DMS 273 (cell line): ENCODE data around the gene DGKB.
"Not testable (repeated sequence)": the region's sequence is repeated elsewhere in the genome, so short reads cannot be mapped to it uniquely, and the experiment has no call there.

Source experiments
- DNase-seq: peaks from one replicate; lab custom pipeline; 2025; ENCODE audit not compliant: unreplicated experiment; lab: John Stamatoyannopoulos, UW

The DGKB gene

DNA sequence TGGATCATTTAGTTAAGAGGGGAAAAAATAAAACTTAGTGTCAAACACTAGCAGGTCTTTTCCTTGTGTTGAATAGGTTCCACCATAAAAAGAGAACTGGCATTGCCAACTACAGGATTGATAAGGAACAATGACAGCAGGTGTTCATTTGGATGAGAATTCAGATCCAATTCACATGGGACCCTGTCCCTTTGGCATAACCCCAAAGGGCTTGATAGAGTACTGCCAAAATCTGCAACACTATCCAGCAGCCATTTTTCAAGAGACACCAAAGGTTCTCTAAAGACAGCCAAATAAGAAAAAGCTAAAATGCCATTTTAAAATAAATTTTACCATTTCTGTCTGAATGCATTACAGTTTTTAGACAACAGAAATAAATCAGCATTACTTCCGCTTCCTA is 422.3 kb downstream of the DGKB start:
- peak; percentile 57 for DNase-seq

DNA sequence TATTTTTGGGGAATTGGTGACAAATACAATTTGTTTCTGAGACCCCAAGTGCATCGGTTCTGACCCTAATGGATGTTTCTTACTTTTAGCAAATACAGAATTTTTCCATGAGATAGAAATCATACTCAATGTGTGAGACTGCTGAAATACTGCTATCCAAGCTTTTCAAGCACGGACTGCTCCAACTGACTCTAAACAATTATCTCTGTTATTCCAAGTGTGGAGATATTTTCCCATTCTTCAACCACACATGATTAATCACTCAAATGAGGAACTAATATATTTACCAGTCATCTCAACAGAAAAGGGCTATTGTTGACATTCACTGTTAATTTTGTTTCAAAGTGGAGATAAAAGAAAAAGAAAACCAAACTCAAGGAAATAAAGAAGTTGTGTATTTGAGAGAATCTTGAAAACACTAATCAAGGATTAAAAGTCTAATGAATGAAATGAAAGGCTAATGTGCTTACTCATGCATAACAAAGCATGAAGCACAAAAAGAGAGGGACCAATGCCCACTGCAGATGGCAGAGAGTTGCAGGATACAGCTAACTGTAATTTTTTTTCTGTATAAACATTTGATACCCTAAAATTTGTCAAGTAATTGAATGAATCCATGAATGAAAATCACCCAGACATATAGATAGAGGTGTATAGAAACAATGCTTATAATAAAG is 423.6 kb downstream of the DGKB start:
- no peak for DNase-seq

DNA sequence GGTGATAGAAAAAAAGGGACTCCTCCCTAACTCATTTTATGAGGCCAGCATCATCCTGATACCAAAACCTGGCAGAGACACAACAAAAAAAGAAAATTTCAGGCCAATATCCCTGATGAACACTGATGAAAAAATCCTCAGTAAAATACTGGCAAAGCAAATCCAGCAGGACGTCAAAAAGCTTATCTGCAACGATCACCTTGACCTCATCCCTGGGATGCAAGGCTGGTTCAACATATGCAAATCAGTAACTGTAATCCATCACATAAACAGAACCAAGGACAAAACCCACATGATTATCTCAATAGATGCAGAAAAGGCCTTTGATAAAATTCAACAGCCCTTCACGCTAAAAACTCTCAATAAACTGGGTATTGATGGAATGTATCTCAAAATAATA is 440.8 kb downstream of the DGKB start:
- not testable (repeated sequence) for DNase-seq

DNA sequence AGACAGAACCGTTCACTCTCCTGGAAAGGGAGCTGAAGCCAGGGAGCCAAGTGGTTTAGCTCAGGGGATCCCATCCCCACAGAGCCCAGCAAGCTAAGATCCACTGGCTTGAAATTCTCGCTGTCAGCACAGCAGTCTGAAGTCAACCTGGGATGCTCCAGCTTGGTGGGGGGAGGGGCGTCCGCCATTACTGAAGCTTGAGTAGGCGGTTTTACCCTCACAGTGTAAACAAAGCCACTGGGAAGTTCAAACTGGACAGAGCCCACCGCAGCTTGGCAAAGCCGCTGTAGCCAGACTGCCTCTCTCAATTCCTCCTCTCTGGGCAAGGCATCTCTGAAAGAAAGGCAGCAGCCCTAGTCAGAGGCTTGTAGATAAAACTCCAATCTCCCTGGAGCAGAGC is 443.7 kb downstream of the DGKB start:
- DNase-seq: not testable (repeated sequence)

DNA sequence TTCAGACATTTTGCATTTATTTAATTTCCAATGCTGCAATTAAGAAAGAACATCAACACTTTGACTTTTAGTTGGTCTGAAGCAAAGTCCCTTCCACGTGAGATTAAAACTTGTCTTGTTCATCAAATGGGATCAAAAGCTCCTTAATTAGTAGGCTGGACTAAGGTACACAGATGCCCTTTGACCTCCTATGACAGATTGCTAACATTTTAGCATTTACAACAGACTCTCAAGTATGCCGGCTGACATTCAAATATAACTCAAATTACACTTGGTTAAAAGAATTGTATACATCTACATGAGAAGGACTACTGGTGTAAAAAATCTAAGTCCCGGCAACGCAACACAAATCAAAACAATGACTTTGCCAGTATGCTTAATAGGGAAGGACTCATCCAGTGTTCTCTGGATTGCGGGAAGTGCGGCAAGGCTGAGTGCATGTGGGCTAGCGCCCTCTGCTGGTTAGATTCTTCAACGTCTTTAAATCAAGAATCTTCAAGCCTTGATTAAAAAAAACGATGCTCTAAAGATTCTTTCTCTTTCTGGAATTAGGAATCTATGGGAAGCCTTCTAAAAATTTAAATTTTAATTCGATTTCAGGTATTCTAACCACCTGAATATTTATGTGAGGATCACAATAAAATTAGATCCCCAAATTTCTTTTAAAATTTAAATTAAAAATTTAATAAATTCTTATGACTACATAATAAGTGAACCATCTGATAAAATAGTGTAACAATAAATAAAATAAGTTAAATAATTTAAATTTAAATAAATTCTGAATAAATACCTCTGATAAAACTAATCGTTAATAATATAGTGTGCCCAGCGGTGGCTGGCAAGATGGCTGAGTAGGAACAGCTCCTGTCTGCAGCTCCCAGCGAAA is 444.7 kb downstream of the DGKB start:
- peak; percentile 95 for DNase-seq

DNA sequence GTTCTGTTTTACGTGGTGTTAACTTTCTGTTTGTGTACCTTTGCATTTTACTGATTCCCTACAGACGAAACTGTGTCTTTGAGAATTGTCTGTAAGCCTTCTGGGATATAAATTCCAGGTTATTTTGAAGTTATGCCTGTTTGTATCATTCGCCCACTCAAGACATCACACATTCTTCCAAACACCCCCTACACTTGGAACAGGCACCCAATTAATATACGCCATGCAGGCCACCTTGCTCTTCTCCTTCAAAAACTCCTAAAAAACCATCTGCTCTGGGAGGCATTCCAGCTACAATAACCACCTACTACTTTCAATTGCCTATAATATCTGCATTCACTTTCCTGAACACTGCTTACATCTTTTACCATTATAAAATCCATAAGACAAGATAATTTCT is 453.3 kb downstream of the DGKB start:
- no peak for DNase-seq

DNA sequence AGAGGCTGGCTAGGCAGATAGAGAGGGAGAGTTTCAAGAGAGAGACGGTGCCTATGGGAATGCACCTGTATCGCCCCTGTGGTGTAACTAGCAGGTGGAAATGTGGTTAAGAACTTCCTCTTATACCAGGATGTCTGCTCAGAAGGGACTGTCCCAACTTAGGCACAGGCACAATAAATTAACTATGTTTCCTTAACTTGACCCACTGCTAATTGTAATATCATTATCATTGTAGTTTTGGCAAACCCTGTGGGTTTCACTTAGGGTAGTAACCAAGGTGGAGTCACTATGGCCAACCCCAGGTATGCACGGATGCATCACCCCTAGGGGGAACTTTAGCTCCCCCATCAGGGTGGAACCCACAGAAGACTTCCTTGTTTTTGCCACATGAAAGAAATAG is 455.7 kb downstream of the DGKB start:
- DNase-seq: no peak

DNA sequence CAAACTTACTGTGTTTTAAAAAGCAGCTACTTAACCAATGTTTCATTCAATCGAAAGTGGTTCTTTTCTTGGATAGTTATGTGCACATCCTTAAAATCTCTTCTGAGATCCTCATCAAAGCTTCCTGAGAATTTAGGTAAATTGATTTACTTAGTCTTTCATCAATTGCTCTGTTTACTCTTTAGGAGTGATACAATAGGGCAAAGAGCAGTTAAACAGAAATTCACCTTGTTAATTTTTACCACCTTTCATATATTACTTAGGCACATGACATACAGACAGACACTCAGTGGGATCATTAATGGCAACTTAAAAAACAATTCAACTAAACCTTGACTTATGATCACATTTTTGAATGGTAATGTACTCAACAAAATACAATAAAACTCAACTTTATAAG is 456.3 kb downstream of the DGKB start:
- DNase-seq: no peak

DNA sequence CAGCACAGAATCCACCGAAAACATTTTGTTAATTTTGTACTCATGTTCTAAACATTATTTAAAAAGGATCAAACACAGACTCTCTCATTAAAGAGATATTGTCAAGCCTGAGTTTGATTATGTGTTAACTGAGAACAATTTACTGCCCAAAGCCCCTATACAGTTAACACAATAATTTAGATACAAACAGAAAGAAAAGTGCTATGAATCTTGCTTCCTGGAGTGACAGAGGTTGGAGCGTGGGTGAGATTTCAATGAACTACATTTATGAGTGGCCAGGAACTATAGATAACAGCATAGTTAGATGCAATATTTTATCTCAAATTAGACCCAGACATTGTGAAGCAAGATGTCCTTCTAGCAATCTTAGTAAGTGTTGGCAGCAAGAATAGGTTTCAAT is 464.2 kb downstream of the DGKB start:
- no peak for DNase-seq

DNA sequence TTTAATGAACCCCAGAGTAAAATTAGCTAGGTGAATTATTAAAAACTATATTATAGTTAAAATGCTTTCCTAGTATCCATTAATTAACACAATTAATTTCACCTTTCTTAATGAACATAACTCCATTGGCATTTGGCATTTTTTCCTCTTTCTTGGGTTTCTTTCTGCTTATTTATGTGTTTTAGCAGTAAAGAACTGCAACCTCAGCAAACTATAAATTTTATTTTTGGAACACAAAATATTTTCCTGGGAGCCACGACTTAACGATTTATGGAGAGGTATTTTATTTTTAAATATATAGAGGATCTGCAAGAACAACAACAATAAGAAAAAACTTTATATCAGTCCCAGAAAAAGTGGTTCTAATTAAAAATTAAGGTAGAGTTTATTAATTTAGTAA is 465.7 kb downstream of the DGKB start:
- DNase-seq: no peak

DNA sequence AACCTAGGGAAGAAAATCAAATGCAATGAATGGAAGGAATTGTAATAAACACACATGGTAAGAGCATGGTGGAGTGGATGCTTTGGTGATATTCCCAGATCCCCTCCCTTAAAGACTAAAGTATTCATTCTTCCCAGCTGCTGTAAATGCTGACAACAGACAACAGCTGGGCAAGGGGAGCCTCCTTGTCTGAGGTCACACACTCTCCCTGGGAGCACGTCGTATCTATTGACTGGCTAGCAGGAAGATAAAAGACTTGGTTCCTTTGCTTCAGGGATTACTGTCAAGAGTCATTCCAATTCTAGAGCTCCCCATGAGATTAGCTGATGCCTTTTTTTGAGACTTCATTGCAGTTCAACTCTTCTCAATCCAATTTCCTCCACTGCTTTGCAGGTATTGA is 469.6 kb downstream of the DGKB start:
- no peak for DNase-seq

DNA sequence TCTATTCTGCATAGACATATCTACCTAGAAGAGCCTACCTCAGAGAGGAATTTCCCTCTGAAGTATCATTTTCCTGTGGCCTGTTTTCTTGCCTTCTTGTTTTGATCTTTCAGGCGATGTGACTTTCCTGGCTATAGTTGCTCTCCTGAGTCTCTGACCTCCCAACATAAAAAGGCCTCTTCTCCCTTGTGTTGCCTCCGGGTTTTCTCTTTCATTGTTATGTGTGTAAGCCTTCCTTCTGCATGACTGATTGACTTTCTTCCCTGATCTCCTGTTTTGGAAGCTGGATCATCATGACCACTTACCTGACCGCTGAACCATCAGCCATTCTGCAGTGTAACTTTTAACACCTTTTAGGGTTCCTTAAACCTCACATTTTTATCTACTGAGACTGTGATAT is 471.6 kb downstream of the DGKB start:
- no peak for DNase-seq

DNA sequence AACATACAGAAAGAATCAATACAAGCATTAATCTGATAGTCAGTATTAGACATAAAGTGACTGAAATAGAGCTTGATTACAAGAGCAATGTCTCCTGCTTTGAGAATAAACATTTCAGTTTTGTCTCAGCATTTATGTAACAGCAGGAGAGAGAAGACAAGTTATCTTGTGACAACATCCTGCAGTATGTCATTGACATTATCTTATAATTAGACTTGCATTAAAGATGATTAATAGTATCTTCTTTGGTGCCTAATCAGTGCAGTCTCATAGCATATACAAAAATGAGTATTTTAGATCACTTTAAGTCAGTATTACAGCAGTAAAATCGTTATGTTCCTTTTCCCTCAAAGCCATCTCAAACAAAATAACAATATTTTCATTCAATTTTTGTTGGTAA is 477.0 kb downstream of the DGKB start:
- no peak for DNase-seq

DNA sequence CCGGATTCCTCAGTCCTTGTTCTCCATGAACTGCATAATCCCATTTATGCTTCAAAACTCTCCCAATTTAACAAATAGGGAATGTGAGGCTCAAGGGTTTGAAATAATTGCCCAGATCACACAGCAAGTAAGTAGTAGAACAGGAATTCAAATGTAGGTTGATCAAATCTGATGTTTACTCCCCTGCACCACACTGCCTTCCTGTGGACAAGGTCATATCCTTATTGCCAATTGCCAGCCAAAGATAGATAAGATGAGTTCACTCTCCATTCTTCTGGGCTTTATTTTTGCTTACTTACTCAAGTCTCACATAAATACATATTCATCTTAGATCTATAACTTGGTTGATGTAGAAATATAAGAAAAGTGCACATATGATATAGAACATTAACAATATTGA is 477.9 kb downstream of the DGKB start:
- DNase-seq: no peak

DNA sequence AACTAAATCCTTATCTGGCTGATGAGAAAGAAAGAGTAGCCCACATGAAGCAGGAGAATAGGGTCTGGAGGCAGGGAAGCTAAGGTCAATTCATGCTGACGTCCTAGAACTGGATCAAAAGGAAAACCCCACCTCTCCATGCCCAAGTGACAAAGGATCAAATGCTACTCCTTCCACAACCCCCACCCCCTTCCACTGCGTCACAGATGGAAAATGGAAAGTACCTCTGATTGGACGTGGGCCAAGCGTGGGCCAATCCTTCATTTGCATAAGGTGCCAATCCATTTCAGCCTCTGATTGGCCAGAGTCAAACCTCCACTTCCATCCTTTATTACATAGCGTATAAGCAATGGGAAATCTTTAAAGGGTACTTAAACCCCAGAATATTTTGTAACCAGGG is 481.8 kb downstream of the DGKB start:
- DNase-seq: no peak

DNA sequence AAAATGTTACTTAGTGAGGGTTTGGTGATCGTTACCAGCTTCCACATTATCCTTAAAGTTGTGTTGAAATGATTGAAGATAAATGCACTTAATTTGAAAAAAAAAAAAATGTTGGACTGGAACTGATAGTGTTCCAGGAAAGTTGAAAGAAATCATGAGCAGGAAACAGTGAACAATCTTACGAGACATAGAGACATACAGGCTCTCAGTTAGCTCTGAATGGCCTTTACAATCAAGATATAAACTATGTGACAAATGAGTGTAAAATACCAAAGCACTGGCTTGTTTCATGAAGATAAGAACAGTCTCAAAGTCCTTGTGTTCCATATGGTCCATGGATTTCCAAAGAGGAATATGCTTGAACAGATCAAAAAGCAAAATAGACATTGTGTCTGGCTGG is 483.0 kb downstream of the DGKB start:
- DNase-seq: no peak

DNA sequence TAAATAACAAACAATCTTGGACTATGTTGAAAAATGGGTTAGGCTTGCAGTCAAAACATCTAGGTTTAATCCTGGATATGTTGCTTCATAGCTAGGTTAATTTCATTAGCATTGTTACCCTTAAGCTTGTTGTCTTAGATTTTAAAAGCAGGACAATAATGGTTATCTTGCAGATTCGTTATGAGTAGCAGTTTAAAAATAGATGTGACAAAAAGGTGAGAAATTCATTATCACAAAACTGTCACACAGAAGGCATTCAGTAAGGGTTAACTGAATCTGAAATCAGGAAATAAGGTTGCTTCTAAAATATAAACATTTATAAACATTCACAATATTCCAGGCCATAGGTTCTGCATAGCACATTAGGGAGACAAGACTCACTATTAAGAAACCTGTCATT is 483.9 kb downstream of the DGKB start:
- no peak for DNase-seq

DNA sequence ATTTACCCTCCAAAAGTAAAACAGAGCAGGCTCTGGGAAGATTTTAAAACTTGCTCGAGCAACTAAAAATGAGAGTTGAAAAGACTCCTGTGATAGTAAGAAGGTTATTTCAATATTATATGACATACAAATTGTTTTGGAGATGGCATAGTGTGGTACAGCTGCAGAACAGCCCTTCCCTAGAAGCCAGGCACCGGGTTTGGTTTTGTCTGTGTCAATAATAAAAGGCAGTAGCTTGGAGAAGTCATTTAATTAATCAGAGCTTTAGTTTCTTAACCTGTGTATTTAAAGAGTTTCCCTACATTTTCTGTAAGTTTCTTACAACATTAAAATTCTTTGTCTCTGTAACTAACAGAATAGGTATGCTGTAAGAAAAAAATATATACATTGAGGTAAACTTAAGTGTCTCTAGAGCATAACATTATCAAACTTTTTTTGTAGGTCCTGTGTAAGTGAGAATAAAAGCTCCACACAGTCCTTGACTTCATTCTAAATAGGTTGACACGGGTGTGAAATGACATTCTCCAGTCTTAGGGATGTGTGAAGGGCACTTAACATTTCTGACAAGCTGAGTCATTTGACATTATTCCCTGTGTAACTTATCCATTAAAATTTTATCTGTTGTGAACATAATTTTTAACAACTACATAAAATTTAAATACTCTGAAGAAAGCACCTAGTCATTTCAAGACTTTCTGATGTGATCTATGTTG is 488.1 kb downstream of the DGKB start:
- DNase-seq: no peak

DNA sequence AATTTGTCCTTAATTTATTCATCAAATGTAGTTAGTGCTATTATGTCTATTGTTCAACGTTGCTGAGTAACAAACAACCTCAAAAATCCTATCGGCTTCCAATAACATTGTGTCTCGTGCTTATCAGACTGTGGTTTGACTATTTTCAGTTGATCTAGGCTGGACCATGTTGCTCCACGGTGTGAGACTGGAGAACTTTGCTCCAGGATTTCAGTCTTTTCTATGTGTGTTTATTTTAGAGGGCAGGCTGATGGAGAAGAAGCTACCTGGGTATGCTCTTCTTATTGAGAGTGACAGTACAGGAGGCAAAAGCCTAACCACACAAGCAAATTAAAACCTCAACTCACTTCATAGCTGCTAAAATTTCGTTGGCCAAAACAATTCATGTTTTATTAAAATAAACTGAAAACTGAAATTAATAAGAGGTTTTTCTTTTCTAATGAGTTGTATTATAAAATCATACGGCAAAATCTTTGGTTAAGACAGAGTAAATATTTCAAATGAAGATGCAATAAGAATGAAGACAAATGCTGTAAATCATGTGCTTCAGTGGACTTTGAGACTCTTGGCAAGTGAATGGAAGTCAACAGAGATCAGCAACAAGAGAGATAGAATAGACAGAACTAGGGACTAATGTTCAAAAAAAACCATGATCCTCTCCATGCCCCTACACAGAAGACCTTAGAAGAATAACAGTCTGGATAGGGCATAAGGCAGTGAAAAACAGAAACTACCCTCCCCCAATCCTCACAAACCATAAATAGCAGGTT is 495.1 kb downstream of the DGKB start:
- no peak for DNase-seq

DNA sequence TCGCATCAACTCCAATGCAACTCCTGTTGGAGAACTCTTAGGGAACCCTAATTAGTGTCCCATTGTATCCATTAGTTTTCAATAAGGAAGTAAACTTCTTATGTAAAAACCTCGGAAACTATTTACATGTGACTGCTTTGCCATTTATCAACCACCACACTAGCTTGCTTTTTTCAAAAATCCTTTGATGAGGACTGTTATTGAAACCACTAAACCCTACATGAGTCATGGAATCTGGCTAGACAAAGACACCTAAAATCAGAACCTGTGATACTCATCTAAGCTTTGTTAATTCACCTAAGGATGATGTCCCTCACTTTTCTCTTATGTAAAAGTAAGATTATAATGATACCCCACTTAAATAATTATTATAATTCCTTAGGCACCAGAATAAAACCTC is 499.0 kb downstream of the DGKB start:
- no peak for DNase-seq

DNA sequence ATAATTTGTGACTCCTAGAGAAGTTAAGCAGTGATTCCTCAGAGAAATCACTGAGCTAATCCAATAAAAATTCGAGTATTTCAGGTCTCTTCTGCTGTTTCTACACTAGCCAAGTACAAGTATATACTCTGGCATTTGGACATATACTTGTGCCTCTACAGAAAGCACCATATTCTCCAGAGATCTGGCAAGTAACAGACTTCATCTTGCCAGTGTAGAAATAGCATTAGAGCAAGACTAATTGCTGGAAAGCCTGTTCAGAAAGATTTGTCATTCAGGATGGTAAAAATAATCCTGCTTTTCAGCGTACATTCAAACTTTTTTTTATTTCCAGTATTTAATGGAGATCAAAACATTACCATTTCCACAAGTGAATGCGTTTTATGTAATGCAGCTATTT is 502.3 kb downstream of the DGKB start:
- no peak for DNase-seq
